ENCODE measurements around the gene RPL14. TPM values are rescaled to one million over a fixed set of nuclear protein-coding genes. Genes with fewer than 3 reads are reported as not detected.

The RPL14 gene
- total and polyA plus RNA-seq, 3 donors from 2014 or later: 100 to 361 (median 170) TPM

GRCh38 chr3:40465111-40465407 lies 7.9 kb downstream of the RPL14 start:
- H3K4me3 ChIP-seq: no peak overlapping the region
- intact Hi-C loops (cut with DNase I; ENCODE audit: low total_unique reads): no loop called here

GRCh38 chr3:40465456-40465855 lies 8.3 kb downstream of the RPL14 start:
- WGBS, 2 donors: 71 to 82% methylated on average over 2 of the region's 2 CpGs
- H3K36me3 ChIP-seq (ENCODE audit: low read depth, missing control alignments): no peaks in the 10 kb centered on the region
- intact Hi-C loops (cut with DNase I; ENCODE audit: low total_unique reads): no loop called here

More at GRCh38 chr3:40465111-40465407, 7.9 kb downstream of the RPL14 start:
- no peak for DNase-seq
- 79 to 83% methylated on average over 4 of the region's 4 CpGs for WGBS, 2 donors
- Histone ChIP-seq H3K9me3 (no peaks in the 10 kb centered on the region), H3K27ac (no peak overlapping the region), H3K4me1 (no peaks in the 10 kb centered on the region), H3K36me3 (ENCODE audit: low read depth, missing control alignments) (no peaks in the 10 kb centered on the region), H3K27me3 (no peaks in the 10 kb centered on the region)
- no peak for TF ChIP-seq POLR2A (IDR thresholded peaks at IDR 0.05)
- no peak for TF ChIP-seq CTCF (IDR thresholded peaks at IDR 0.05)

GRCh38 chr3:40468018-40468417 lies 10.9 kb downstream of the RPL14 start:
- Histone ChIP-seq H3K4me1 (no peaks in the 10 kb centered on the region), H3K27me3 (no peaks in the 10 kb centered on the region), H3K9me3 (no peaks in the 10 kb centered on the region), H3K27ac (no peak overlapping the region), H3K4me3 (no peak overlapping the region), H3K36me3 (ENCODE audit: low read depth, missing control alignments) (no peaks in the 10 kb centered on the region)
- DNase-seq: no peak
- no peak for TF ChIP-seq POLR2A (IDR thresholded peaks at IDR 0.05)
- TF ChIP-seq CTCF (IDR thresholded peaks at IDR 0.05): no peak
- WGBS, 2 donors: 88 to 90% methylated on average over 4 of the region's 4 CpGs
- intact Hi-C loops (cut with DNase I; ENCODE audit: low total_unique reads): no loop called here

More at GRCh38 chr3:40465456-40465855, 8.3 kb downstream of the RPL14 start:
- no peaks in the 10 kb centered on the region for H3K9me3 ChIP-seq
- no peak for DNase-seq
- no peaks in the 10 kb centered on the region for H3K27me3 ChIP-seq
- no peak overlapping the region for H3K4me3 ChIP-seq
- H3K27ac ChIP-seq: no peak overlapping the region
- TF ChIP-seq POLR2A (IDR thresholded peaks at IDR 0.05): no peak
- no peak for TF ChIP-seq CTCF (IDR thresholded peaks at IDR 0.05)
- H3K4me1 ChIP-seq: no peaks in the 10 kb centered on the region

- Histone ChIP-seq H3K9me3 (no peaks in the 10 kb centered on the region), H3K36me3 (ENCODE audit: low read depth, missing control alignments) (no peaks in the 10 kb centered on the region), H3K4me1 (no peaks in the 10 kb centered on the region), H3K27me3 (no peaks in the 10 kb centered on the region), H3K4me3 (no peak overlapping the region), H3K27ac (no peak overlapping the region)
- TF ChIP-seq POLR2A (IDR thresholded peaks at IDR 0.05) (no peak), CTCF (IDR thresholded peaks at IDR 0.05) (no peak)
- 76 to 78% methylated on average over 4 of the region's 4 CpGs for WGBS, 2 donors
- no peak for DNase-seq
- intact Hi-C loops (cut with DNase I; ENCODE audit: low total_unique reads): no loop called here
Observed at GRCh38 chr3:40470701-40471100, 13.6 kb downstream of the RPL14 start.

All from testis (tissue), 3 donors.